IMR-90 (cell line): ENCODE results near the gene FITM1. TPM values are rescaled to one million over a fixed set of nuclear protein-coding genes. Genes with fewer than 3 reads are reported as not detected.

Experiments used
- ATAC-seq: fragments of 200-7000 bp; cut with Tn5 transposase; 2 replicates; pipeline ENCODE4 v1.9.1; 2020; ENCODE audit warnings: low read depth, mild to moderate bottlenecking, moderate library complexity
- BruUV-seq: library from RNA; stranded (reverse); fragments of 400-500 nt; replicated peaks from 2 replicates; lab custom pipeline; 2021; lab: Mats Ljungman, UMichigan
- CTCF ChIA-PET: fragments of 300-600 bp; formaldehyde crosslinking; extraction: SDS; loops from one replicate; lab custom pipeline; 2021; ENCODE audit warnings: antibody characterized with exemption; lab: Yijun Ruan, JAX
- POLR2A ChIA-PET: fragments of 300-600 bp; sonication (Branson Sonifier 250); formaldehyde crosslinking; loops from one replicate; lab custom pipeline; 2022; ENCODE audit warnings: antibody characterized with exemption; ENCODE audit not compliant: unreplicated experiment; lab: Charles Lee
- DNase-seq: peaks from one replicate; pipeline ENCODE4 v3.0.0; 2013
- H2AFZ ChIP-seq: replicated peaks from 2 replicates; pipeline ENCODE3; 2013; ENCODE audit warnings: low read length, mild to moderate bottlenecking; ENCODE audit not compliant: poor library complexity
- H2AK5ac ChIP-seq: 2 replicates; pipeline ENCODE4 v1.6.1; 2013; ENCODE audit warnings: low read depth, low read length, inconsistent platforms
- H2AK9ac ChIP-seq: replicated peaks from 2 replicates; pipeline ENCODE3; 2013; ENCODE audit warnings: mild to moderate bottlenecking, low read depth, low read length, moderate library complexity; ENCODE audit not compliant: poor library complexity
- H2BK120ac ChIP-seq: 2 replicates; pipeline ENCODE4 v1.6.1; 2013; ENCODE audit warnings: low read depth, low read length, inconsistent platforms
- H2BK15ac ChIP-seq: 3 replicates; pipeline ENCODE4 v1.6.1; 2013; ENCODE audit warnings: low read depth, low read length, inconsistent platforms
- H2BK20ac ChIP-seq: 2 replicates; pipeline ENCODE4 v1.6.1; 2013; ENCODE audit warnings: low read depth, mild to moderate bottlenecking, inconsistent platforms, low read length, moderate library complexity
- H2BK5ac ChIP-seq: 2 replicates; pipeline ENCODE4 v1.6.1; 2013; ENCODE audit warnings: mild to moderate bottlenecking, low read depth, low read length, inconsistent platforms; ENCODE audit not compliant: poor library complexity, severe bottlenecking
- H3K14ac ChIP-seq: replicated peaks from 2 replicates; pipeline ENCODE4 v1.6.1; 2013; ENCODE audit warnings: low read depth, low read length, inconsistent platforms
- H3K18ac ChIP-seq: 2 replicates; pipeline ENCODE4 v1.6.1; 2013; ENCODE audit warnings: low read depth, low read length, control low read depth
- H3K23ac ChIP-seq: 2 replicates; pipeline ENCODE4 v1.6.1; 2013; ENCODE audit warnings: low read depth, low read length, inconsistent platforms
- H3K27ac ChIP-seq: 2 replicates; pipeline ENCODE4 v1.5.1; 2013; ENCODE audit warnings: mild to moderate bottlenecking, control low read depth, low read length; ENCODE audit not compliant: insufficient read depth
- H3K27me3 ChIP-seq: 2 replicates; pipeline ENCODE4 v1.6.1; 2013; ENCODE audit warnings: low read length; ENCODE audit not compliant: control insufficient read depth, insufficient read depth
- H3K36me3 ChIP-seq: 2 replicates; pipeline ENCODE4 v1.6.1; 2013; ENCODE audit warnings: low read length, mixed read lengths; ENCODE audit not compliant: control insufficient read depth, insufficient read depth
- H3K4ac ChIP-seq: 2 replicates; pipeline ENCODE4 v1.6.1; 2013; ENCODE audit warnings: low read depth, low read length, inconsistent platforms
- H3K4me1 ChIP-seq: 2 replicates; pipeline ENCODE4 v1.6.1; 2013; ENCODE audit warnings: low read length, mixed read lengths; ENCODE audit not compliant: control insufficient read depth, insufficient read depth
- H3K4me2 ChIP-seq: 2 replicates; pipeline ENCODE4 v1.6.1; 2013; ENCODE audit warnings: low read depth, mild to moderate bottlenecking, control low read depth, low read length, moderate library complexity
- H3K4me3 ChIP-seq: 2 replicates; pipeline ENCODE4 v1.5.1; 2013; ENCODE audit warnings: low read depth, mild to moderate bottlenecking, control low read depth, low read length, moderate library complexity; ENCODE audit not compliant: insufficient read depth
- H3K56ac ChIP-seq: 2 replicates; pipeline ENCODE4 v1.6.1; 2013; ENCODE audit warnings: low read length, inconsistent platforms; ENCODE audit not compliant: insufficient read depth; ENCODE audit errors: extremely low read depth
- H3K79me1 ChIP-seq, 2 experiments: 2 replicates each; pipeline ENCODE4 v1.6.1; 2013; ENCODE audit warnings: low read length in 2 of 2, inconsistent platforms in 1 of 2, low read depth in 1 of 2
- H3K9ac ChIP-seq: 2 replicates; pipeline ENCODE4 v1.6.1; 2013; ENCODE audit warnings: low read depth, low read length, control low read depth
- H3K9me1 ChIP-seq: 2 replicates; pipeline ENCODE4 v1.6.1; 2013; ENCODE audit warnings: low read length, inconsistent platforms; ENCODE audit not compliant: insufficient read depth
- H3K9me3 ChIP-seq: 2 replicates; pipeline ENCODE4 v1.6.1; 2013; ENCODE audit warnings: low read length; ENCODE audit not compliant: control insufficient read depth, insufficient read depth
- H4K20me1 ChIP-seq: 2 replicates; pipeline ENCODE4 v1.6.1; 2013; ENCODE audit warnings: low read length, inconsistent platforms; ENCODE audit not compliant: insufficient read depth
- H4K5ac ChIP-seq: 2 replicates; pipeline ENCODE4 v1.6.1; 2013; ENCODE audit warnings: mild to moderate bottlenecking, low read depth, low read length, control low read depth
- H4K8ac ChIP-seq, 2 experiments: 2 replicates each; pipeline ENCODE4 v1.6.1; 2013; ENCODE audit warnings: low read depth in 2 of 2, low read length in 2 of 2, control low read depth in 1 of 2, inconsistent platforms in 1 of 2
- H4K91ac ChIP-seq: 2 replicates; pipeline ENCODE4 v1.6.1; 2013; ENCODE audit warnings: low read depth, low read length, inconsistent platforms; ENCODE audit not compliant: insufficient read depth
- BHLHE40 ChIP-seq: fragments of 150-350 bp; IDR thresholded peaks from 2 replicates; pipeline ENCODE4 v1.6.1; 2016; ENCODE audit warnings: mild to moderate bottlenecking, low read depth, low read length
- CEBPB ChIP-seq: IDR thresholded peaks from 2 replicates; pipeline ENCODE4 v1.6.1; 2012; ENCODE audit warnings: low read depth, low read length, improper control_type of control experiment
- FOS ChIP-seq: fragments of 150-350 bp; IDR thresholded peaks from 2 replicates; pipeline ENCODE4 v1.6.1; 2016; ENCODE audit warnings: low read depth, low read length
- MAFK ChIP-seq: IDR thresholded peaks from 2 replicates; pipeline ENCODE4 v1.6.1; 2012; ENCODE audit warnings: low read depth, low read length, improper control_type of control experiment
- MAZ ChIP-seq: IDR thresholded peaks from 2 replicates; pipeline ENCODE4 v1.6.1; 2012; ENCODE audit warnings: low read depth, mild to moderate bottlenecking, low read length, improper control_type of control experiment, moderate library complexity, borderline replicate concordance
- MXI1 ChIP-seq: IDR thresholded peaks from 2 replicates; pipeline ENCODE4 v1.6.1; 2012; ENCODE audit warnings: low read depth, mild to moderate bottlenecking, low read length, moderate library complexity, borderline replicate concordance
- RAD21 ChIP-seq: IDR thresholded peaks from 2 replicates; pipeline ENCODE4 v1.6.1; 2012; ENCODE audit warnings: low read length, improper control_type of control experiment
- RCOR1 ChIP-seq: IDR thresholded peaks from 2 replicates; pipeline ENCODE4 v1.6.1; 2012; ENCODE audit warnings: mild to moderate bottlenecking, low read length, improper control_type of control experiment; ENCODE audit not compliant: insufficient replicate concordance
- RFX5 ChIP-seq: IDR thresholded peaks from 2 replicates; pipeline ENCODE4 v1.8.0; 2012; ENCODE audit warnings: low read depth, mild to moderate bottlenecking, low read length, moderate library complexity
- SMC3 ChIP-seq: fragments of 150-350 bp; IDR thresholded peaks from 2 replicates; pipeline ENCODE4 v1.6.1; 2016; ENCODE audit warnings: low read depth, mild to moderate bottlenecking, antibody characterized with exemption, low read length, moderate library complexity
- WGBS, 2 experiments: methylation state at CpG; one replicate each; pipeline versions ENCODE4 v1.1.5 to v1.1.7; 2013; ENCODE audit warnings: missing lambda C conversion rate in 2 of 2; ENCODE audit not compliant: insufficient read length in 1 of 2; ENCODE audit errors: extremely low coverage in 2 of 2; 5-methylcytosine and 5-hydroxymethylcytosine counted together
- dilution Hi-C: fragments of 300-500 bp; cut with HindIII; formaldehyde crosslinking; loops from one replicate; pipeline ENCODE4 v1.14.3; 2018; ENCODE audit warnings: low sequenced_read_pairs; ENCODE audit not compliant: unreplicated experiment
- in situ Hi-C: fragments of 300-500 bp; cut with MboI; formaldehyde crosslinking; loops from 3 replicates; pipeline ENCODE4 v1.14.3; 2019; ENCODE audit warnings: low sequenced_read_pairs, inconsistent platforms, mixed read lengths
- intact Hi-C: fragments of 100-400 bp; cut with micrococcal nuclease; formaldehyde crosslinking; loops from 2 replicates; pipeline ENCODE4 v1.10.0; 2022
- polyA plus RNA-seq, 3 experiments: library from polyadenylated mRNA; depleted of rRNA; stranded (reverse); fragments of >200 nt; gene quantifications; 2 replicates each; pipeline ENCODE4 v1.2.3, GENCODE V29; 2012; ENCODE audit warnings: low replicate concordance in 1 of 3
- total RNA-seq: library from RNA; depleted of rRNA; stranded (reverse); fragments of >200 nt; gene quantifications from 2 replicates; pipeline ENCODE4 v1.2.3, GENCODE V29; 2012

The FITM1 gene
- total and polyA plus RNA-seq, 2 of the 4 experiments (the other 2 are of a cell fraction) = not detected

GRCh38 chr14:24080888-24081738, 49.3 kb upstream of the FITM1 start:
- Histone ChIP-seq H3K9me1 (no peaks in the 10 kb centered on the region), H3K4me3 (peak overlapping the region; percentile 49), H2BK20ac (no peak overlapping the region), H4K91ac (no peak overlapping the region), H3K9me3 (no peaks in the 10 kb centered on the region), H3K9ac (no peak overlapping the region; the same call in 1 of the 2 replicates), H3K4me1 (peaks cover 2% of the 10 kb centered on the region; the same call in 1 of the 2 replicates), H3K79me1 (no peaks in the 10 kb centered on the region), H3K4ac (no peak overlapping the region), H3K56ac (no peak overlapping the region), H3K4me2 (peak overlapping the region; percentile 75), H2AK5ac (no peak overlapping the region), H3K27ac (no peak overlapping the region), H4K8ac (no peak overlapping the region), H2AFZ (peak overlapping the region; percentile 84), H3K18ac (no peak overlapping the region), H3K14ac (no peak overlapping the region), H2BK5ac (no peak overlapping the region), H2BK15ac (no peak overlapping the region), H2BK120ac (no peak overlapping the region), H4K20me1 (no peaks in the 10 kb centered on the region; the same call in 1 of the 2 replicates), H2AK9ac (no peak overlapping the region), H3K36me3 (no peaks in the 10 kb centered on the region), H3K23ac (no peak overlapping the region), H3K27me3 (peaks cover 88% of the 10 kb centered on the region), H4K5ac (no peak overlapping the region)
- BruUV-seq = no TSS peak
- ChIA-PET POLR2A (interaction anchor here (0.8 kb wide), 1 partner anchor 27 kb away, joined by 3 read pairs; no protein-coding TSS in a partner anchor), CTCF (interaction anchor here (1.0 to 1.8 kb wide), 7 partner anchors 10 to 72 kb away, joined by 3 to 10 read pairs (median 3); partner anchors contain the start of gene PCK2)
- TF ChIP-seq BHLHE40 (no peak), CEBPB (no peak), RAD21 (no peak), MAFK (no peak), SMC3 (no peak), MAZ (no peak), RCOR1 (no peak), MXI1 (no peak), FOS (no peak), RFX5 (no peak)
- dilution Hi-C loops = no loop called here
- no peak for DNase-seq
- in situ Hi-C loops = no loop called here
- intact Hi-C loops = no loop called here
- peak; percentile 91 for ATAC-seq
- 1% methylated on average over 23 of the region's 74 CpGs; no CpG with 5 or more reads in 1 of the 2 experiments for WGBS, 2 experiments
